OCI-LY3 (cell line): ENCODE measurements around the gene TRIM66.

Source experiments
- H2AFZ ChIP-seq: fragments of 200-600, 300-600 bp; shearing (Covaris generic); 2 replicates; pipeline ENCODE4 v1.6.0; 2014; ENCODE audit warnings: antibody characterized with exemption, low read depth, low read length
- H3K27ac ChIP-seq: fragments of 200-600, 300-600 bp; sonication (generic); 2 replicates; pipeline ENCODE4 v1.5.1; 2014; ENCODE audit warnings: mild to moderate bottlenecking, low read length, moderate library complexity, mixed read lengths
- H3K27me3 ChIP-seq: fragments of 200-600, 300-600 bp; sonication (generic); 2 replicates; pipeline ENCODE4 v1.6.1; 2014; ENCODE audit warnings: low read depth, low read length, mixed read lengths
- H3K36me3 ChIP-seq: fragments of 200-600, 300-600 bp; sonication (generic); replicated peaks from 2 replicates; pipeline ENCODE3; 2014; ENCODE audit warnings: low read depth, low read length, mixed read lengths
- H3K4me1 ChIP-seq: fragments of 300-600, 200-600 bp; sonication (generic); 2 replicates; pipeline ENCODE4 v1.6.1; 2014; ENCODE audit warnings: low read length, mixed read lengths
- H3K4me2 ChIP-seq: fragments of 200-600, 300-600 bp; sonication (generic); 2 replicates; pipeline ENCODE4 v1.6.1; 2014; ENCODE audit warnings: low read length, mixed read lengths
- H3K4me3 ChIP-seq: fragments of 300-600, 200-600 bp; sonication (generic); 2 replicates; pipeline ENCODE4 v1.5.1; 2014; ENCODE audit warnings: antibody characterized with exemption, mild to moderate bottlenecking, low read length, moderate library complexity
- H3K79me2 ChIP-seq: fragments of 300-600, 200-600 bp; shearing (Covaris generic); 2 replicates; pipeline ENCODE4 v1.6.1; 2014; ENCODE audit warnings: mild to moderate bottlenecking, low read length, mixed read lengths
- H3K9ac ChIP-seq: fragments of 300-600, 200-600 bp; shearing (Covaris generic); 2 replicates; pipeline ENCODE4 v1.6.0; 2014; ENCODE audit warnings: mild to moderate bottlenecking, low read length, moderate library complexity
- H3K9me3 ChIP-seq: fragments of 200-600, 300-600 bp; shearing (Covaris generic); 2 replicates; pipeline ENCODE4 v1.6.1; 2014; ENCODE audit warnings: low read length, mixed read lengths; ENCODE audit not compliant: insufficient read depth
- H4K20me1 ChIP-seq: fragments of 200-600, 300-600 bp; sonication (generic); 2 replicates; pipeline ENCODE4 v1.6.1; 2016; ENCODE audit warnings: low read length, mixed read lengths; ENCODE audit not compliant: insufficient read depth
- CTCF ChIP-seq: fragments of 200-600, 300-600 bp; sonication (generic); IDR thresholded peaks from 2 replicates; pipeline ENCODE4 v1.5.1; 2014; ENCODE audit warnings: antibody characterized with exemption, low read length, low read depth
- EZH2phosphoT487 ChIP-seq: fragments of 200-600 bp; shearing (Covaris generic); IDR thresholded peaks from 2 replicates; pipeline ENCODE4 v1.6.1; 2018; ENCODE audit warnings: antibody characterized with exemption, mixed run types, low read depth

TRIM66 gene

GRCh38 chr11:8654503-8654902 is 28.0 kb downstream of the TRIM66 start:
- Histone ChIP-seq H4K20me1 (no peaks in the 10 kb centered on the region), H3K36me3 (no peaks in the 10 kb centered on the region), H3K79me2 (no peaks in the 10 kb centered on the region), H3K4me3 (no peak overlapping the region), H3K4me2 (no peak overlapping the region), H3K27ac (no peak overlapping the region), H2AFZ (no peak overlapping the region), H3K9me3 (no peaks in the 10 kb centered on the region), H3K9ac (no peak overlapping the region), H3K4me1 (no peaks in the 10 kb centered on the region), H3K27me3 (no peaks in the 10 kb centered on the region)
- no peak for TF ChIP-seq EZH2phosphoT487

- Histone ChIP-seq H3K27ac (no peak overlapping the region), H2AFZ (no peak overlapping the region)
Observed at GRCh38 chr11:8652140-8652539, 30.3 kb downstream of the TRIM66 start.

GRCh38 chr11:8650401-8650990 is 32.0 kb downstream of the TRIM66 start:
- Histone ChIP-seq H3K36me3 (peaks cover 2% of the 10 kb centered on the region), H3K27ac (no peak overlapping the region), H3K4me1 (peaks cover 8% of the 10 kb centered on the region), H3K4me2 (no peak overlapping the region), H2AFZ (no peak overlapping the region), H3K9ac (no peak overlapping the region), H3K9me3 (no peaks in the 10 kb centered on the region), H3K79me2 (no peaks in the 10 kb centered on the region), H3K4me3 (no peak overlapping the region), H3K27me3 (no peaks in the 10 kb centered on the region), H4K20me1 (no peaks in the 10 kb centered on the region)
- no peak for TF ChIP-seq CTCF
- TF ChIP-seq EZH2phosphoT487: no peak

More at GRCh38 chr11:8652140-8652539, 30.3 kb downstream of the TRIM66 start:
- no peaks in the 10 kb centered on the region for H4K20me1 ChIP-seq
- H3K79me2 ChIP-seq: no peaks in the 10 kb centered on the region
- peaks cover 7% of the 10 kb centered on the region for H3K4me1 ChIP-seq
- no peaks in the 10 kb centered on the region for H3K9me3 ChIP-seq
- no peak overlapping the region for H3K4me3 ChIP-seq
- H3K9ac ChIP-seq: no peak overlapping the region
- no peak overlapping the region for H3K4me2 ChIP-seq
- no peaks in the 10 kb centered on the region for H3K27me3 ChIP-seq
- no peaks in the 10 kb centered on the region for H3K36me3 ChIP-seq
- TF ChIP-seq CTCF: no peak
- TF ChIP-seq EZH2phosphoT487: no peak

- no peak overlapping the region for H3K9ac ChIP-seq
- no peak overlapping the region for H3K27ac ChIP-seq
- H3K9me3 ChIP-seq: no peaks in the 10 kb centered on the region
- H4K20me1 ChIP-seq: no peaks in the 10 kb centered on the region
- H3K27me3 ChIP-seq: no peaks in the 10 kb centered on the region
- TF ChIP-seq CTCF: no peak
- no peak for TF ChIP-seq EZH2phosphoT487
- no peak overlapping the region for H2AFZ ChIP-seq
- H3K4me2 ChIP-seq: no peak overlapping the region
- no peaks in the 10 kb centered on the region for H3K79me2 ChIP-seq
- no peak overlapping the region for H3K4me3 ChIP-seq
- H3K36me3 ChIP-seq: peaks cover 2% of the 10 kb centered on the region
- H3K4me1 ChIP-seq: peaks cover 8% of the 10 kb centered on the region
Observed at GRCh38 chr11:8649361-8649760, 33.1 kb downstream of the TRIM66 start.
